Measurements from ENCODE around the gene ZDHHC18. TPM values are rescaled to one million over a fixed set of nuclear protein-coding genes. Genes with fewer than 3 reads are reported as not detected.

The ZDHHC18 gene
- total RNA-seq, 1 experiment from 2014 or later, result 21.3 TPM

DNA sequence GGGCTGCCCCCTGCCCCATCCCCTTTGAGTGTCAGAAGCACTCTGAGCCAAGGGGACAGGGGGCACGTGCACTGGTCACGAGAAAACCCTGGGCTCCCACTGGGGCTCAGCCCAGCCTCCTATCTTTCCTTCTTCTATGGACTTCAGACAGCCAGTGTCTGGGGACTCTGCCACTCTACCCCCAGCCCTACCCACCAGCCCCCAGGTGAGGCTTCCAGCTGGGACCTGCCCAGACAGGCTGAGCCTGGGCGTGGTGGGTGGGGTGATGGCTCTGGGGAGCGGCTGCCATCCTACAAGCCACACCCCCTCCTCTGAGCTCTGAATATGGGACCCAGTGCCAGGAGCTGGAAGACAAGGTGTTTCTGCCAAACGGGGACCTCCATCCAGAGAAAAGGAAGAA, 28.4 kb downstream of the ZDHHC18 start:
- ChIA-PET POLR2A (no interaction called here), CTCF (no interaction called here)
- Histone ChIP-seq H3K9me3 (no peaks in the 10 kb centered on the region), H3K4me1 (no peaks in the 10 kb centered on the region), H3K27me3 (replicated peaks; ENCODE audit: control insufficient read depth, insufficient read depth, low read length) (no peaks in the 10 kb centered on the region), H3K4me3 (ENCODE audit: low read depth, low read length) (no peak overlapping the region), H3K36me3 (ENCODE audit: control insufficient read depth, insufficient read depth, low read length) (no peaks in the 10 kb centered on the region)
- no peak overlapping the region for H3K4me3 Mint-ChIP-seq (ENCODE audit: unreplicated experiment)
- H3K27ac Mint-ChIP-seq (ENCODE audit: unreplicated experiment), result no peak overlapping the region
- H3K9me3 Mint-ChIP-seq (ENCODE audit: unreplicated experiment), result no peaks in the 10 kb centered on the region
- BruUV-seq (replicated peaks), result no TSS peak
- no peaks in the 10 kb centered on the region for H3K4me1 Mint-ChIP-seq (ENCODE audit: low read depth, unreplicated experiment)
- TF ChIP-seq, protein P1, sequence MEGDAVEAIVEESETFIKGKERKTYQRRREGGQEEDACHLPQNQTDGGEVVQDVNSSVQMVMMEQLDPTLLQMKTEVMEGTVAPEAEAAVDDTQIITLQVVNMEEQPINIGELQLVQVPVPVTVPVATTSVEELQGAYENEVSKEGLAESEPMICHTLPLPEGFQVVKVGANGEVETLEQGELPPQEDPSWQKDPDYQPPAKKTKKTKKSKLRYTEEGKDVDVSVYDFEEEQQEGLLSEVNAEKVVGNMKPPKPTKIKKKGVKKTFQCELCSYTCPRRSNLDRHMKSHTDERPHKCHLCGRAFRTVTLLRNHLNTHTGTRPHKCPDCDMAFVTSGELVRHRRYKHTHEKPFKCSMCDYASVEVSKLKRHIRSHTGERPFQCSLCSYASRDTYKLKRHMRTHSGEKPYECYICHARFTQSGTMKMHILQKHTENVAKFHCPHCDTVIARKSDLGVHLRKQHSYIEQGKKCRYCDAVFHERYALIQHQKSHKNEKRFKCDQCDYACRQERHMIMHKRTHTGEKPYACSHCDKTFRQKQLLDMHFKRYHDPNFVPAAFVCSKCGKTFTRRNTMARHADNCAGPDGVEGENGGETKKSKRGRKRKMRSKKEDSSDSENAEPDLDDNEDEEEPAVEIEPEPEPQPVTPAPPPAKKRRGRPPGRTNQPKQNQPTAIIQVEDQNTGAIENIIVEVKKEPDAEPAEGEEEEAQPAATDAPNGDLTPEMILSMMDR (IDR thresholded peaks at IDR 0.05; ENCODE audit: insufficient read depth in 1 of 2, low read depth in 1 of 2, low read length in 1 of 2, severe bottlenecking in 1 of 2, unreplicated experiment in 1 of 2), result no peak
- no peak for DNase-seq
- H3K27me3 Mint-ChIP-seq (ENCODE audit: insufficient read depth, unreplicated experiment), result no peaks in the 10 kb centered on the region
- intact Hi-C loops (cut with micrococcal nuclease; ENCODE audit: unreplicated experiment), result no loop called here
- H3K36me3 Mint-ChIP-seq (ENCODE audit: insufficient read depth, unreplicated experiment), result peaks cover 22% of the 10 kb centered on the region

DNA sequence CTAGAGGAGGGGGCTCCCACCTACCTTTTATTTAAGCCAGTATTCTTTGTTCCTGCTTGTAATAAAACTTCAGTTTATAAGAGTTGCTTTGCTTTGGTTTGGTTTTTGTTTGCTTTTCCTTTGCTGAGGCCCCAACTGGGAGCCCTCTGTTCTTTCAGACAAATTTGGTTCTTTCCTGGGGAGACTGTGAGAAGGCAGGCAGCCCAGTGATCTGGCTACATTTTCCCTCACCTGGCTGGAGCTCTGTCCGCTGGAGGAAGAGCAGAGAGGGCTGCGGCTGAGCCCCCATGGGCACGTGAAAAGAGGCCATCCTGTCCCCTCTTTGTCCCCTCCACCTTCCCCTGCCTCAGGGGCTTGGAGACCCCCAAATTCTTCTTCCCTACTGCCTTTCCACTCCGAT, 29.1 kb downstream of the ZDHHC18 start:
- Histone ChIP-seq H3K9me3 (no peaks in the 10 kb centered on the region), H3K4me3 (ENCODE audit: low read depth, low read length) (no peak overlapping the region), H3K36me3 (ENCODE audit: control insufficient read depth, insufficient read depth, low read length) (no peaks in the 10 kb centered on the region), H3K4me1 (no peaks in the 10 kb centered on the region), H3K27me3 (replicated peaks; ENCODE audit: control insufficient read depth, insufficient read depth, low read length) (no peaks in the 10 kb centered on the region)
- Mint-ChIP-seq H3K9me3 (ENCODE audit: unreplicated experiment) (no peaks in the 10 kb centered on the region), H3K4me3 (ENCODE audit: unreplicated experiment) (no peak overlapping the region), H3K27me3 (ENCODE audit: insufficient read depth, unreplicated experiment) (no peaks in the 10 kb centered on the region), H3K4me1 (ENCODE audit: low read depth, unreplicated experiment) (no peaks in the 10 kb centered on the region), H3K27ac (ENCODE audit: unreplicated experiment) (no peak overlapping the region), H3K36me3 (ENCODE audit: insufficient read depth, unreplicated experiment) (peaks cover 22% of the 10 kb centered on the region)
- TF ChIP-seq, protein P1 (IDR thresholded peaks at IDR 0.05; ENCODE audit: insufficient read depth in 1 of 2, low read depth in 1 of 2, low read length in 1 of 2, severe bottlenecking in 1 of 2, unreplicated experiment in 1 of 2), result no peak
- DNase-seq, result no peak
- ChIA-PET POLR2A (no interaction called here), CTCF (interaction anchor here (0.6 kb wide), 1 partner anchor 46 kb away, joined by 8 read pairs; no protein-coding TSS in a partner anchor)
- intact Hi-C loops (cut with micrococcal nuclease; ENCODE audit: unreplicated experiment), result no loop called here
- BruUV-seq (replicated peaks), result no TSS peak

DNA sequence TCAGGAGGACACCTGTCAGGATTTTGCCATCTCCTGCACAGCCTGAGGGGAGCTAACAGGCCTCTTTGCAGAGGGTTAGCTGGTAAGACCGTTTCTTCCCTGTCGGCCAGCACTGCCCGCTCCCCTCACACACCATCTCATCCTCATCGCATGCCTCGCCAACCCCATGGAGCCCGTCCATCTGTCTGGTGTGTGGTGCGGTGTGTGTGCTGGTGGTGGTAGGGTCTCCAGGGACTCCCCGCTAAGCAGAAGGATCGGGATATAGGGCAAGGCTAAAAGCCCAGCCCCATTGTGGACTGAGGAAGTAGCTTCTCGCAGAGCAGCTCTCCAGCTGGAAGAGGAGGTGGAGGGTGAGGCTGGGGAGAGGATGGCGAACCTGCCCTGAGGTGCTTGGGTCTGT, 29.7 kb downstream of the ZDHHC18 start:
- ChIA-PET POLR2A (interaction anchor here (1.2 kb wide), 1 partner anchor 9 kb away, joined by 4 read pairs; no protein-coding TSS in a partner anchor), CTCF (no interaction called here)
- Histone ChIP-seq H3K4me1 (no peaks in the 10 kb centered on the region), H3K36me3 (ENCODE audit: control insufficient read depth, insufficient read depth, low read length) (no peaks in the 10 kb centered on the region), H3K27me3 (replicated peaks; ENCODE audit: control insufficient read depth, insufficient read depth, low read length) (no peaks in the 10 kb centered on the region), H3K9me3 (no peaks in the 10 kb centered on the region), H3K4me3 (ENCODE audit: low read depth, low read length) (no peak overlapping the region)
- TF ChIP-seq, protein P1 (IDR thresholded peaks at IDR 0.05; ENCODE audit: insufficient read depth in 1 of 2, low read depth in 1 of 2, low read length in 1 of 2, severe bottlenecking in 1 of 2, unreplicated experiment in 1 of 2), result no peak
- BruUV-seq (replicated peaks), result no TSS peak
- Mint-ChIP-seq H3K4me3 (ENCODE audit: unreplicated experiment) (no peak overlapping the region), H3K27me3 (ENCODE audit: insufficient read depth, unreplicated experiment) (no peaks in the 10 kb centered on the region), H3K27ac (ENCODE audit: unreplicated experiment) (no peak overlapping the region), H3K4me1 (ENCODE audit: low read depth, unreplicated experiment) (no peaks in the 10 kb centered on the region), H3K36me3 (ENCODE audit: insufficient read depth, unreplicated experiment) (peaks cover 17% of the 10 kb centered on the region), H3K9me3 (ENCODE audit: unreplicated experiment) (no peaks in the 10 kb centered on the region)
- DNase-seq, result no peak
- intact Hi-C loops (cut with micrococcal nuclease; ENCODE audit: unreplicated experiment), result no loop called here
